Inflammatory macrophage treated with lipopolysaccharide for 1 hour (primary cell): ENCODE data around the gene ANKLE1.

Experiments used
- DNase-seq, 2 donors: peaks; one replicate each; pipeline ENCODE4 v3.0.0-alpha.2; 2020 to 2022

ANKLE1 gene

GRCh38 chr19:17281391-17282304 lies at the start of gene ANKLE1:
TSS of gene ANKLE1 (plus strand) at chr19:17281901. CDS start at chr19:17281921, 20 bp downstream.
- DNase-seq, result peak; percentile 88 to 92

GRCh38 chr19:17232258-17232657 lies 49.4 kb upstream of the ANKLE1 start:
- no peak for DNase-seq

- DNase-seq, result peak in 1 of 2 donors; percentile 56
Observed at GRCh38 chr19:17234911-17235299, 46.8 kb upstream of the ANKLE1 start.

- DNase-seq, result peak; percentile 37 to 41
Observed at GRCh38 chr19:17235300-17235970, 46.3 kb upstream of the ANKLE1 start.

GRCh38 chr19:17235971-17236777 lies 45.5 kb upstream of the ANKLE1 start:
- no peak for DNase-seq

- no peak for DNase-seq
Observed at GRCh38 chr19:17236811-17237543, 44.7 kb upstream of the ANKLE1 start.

- no peak for DNase-seq
Observed at GRCh38 chr19:17237747-17238706, 43.7 kb upstream of the ANKLE1 start.

- DNase-seq, result no peak
Observed at GRCh38 chr19:17240062-17240752, 41.5 kb upstream of the ANKLE1 start.

- no peak for DNase-seq
Observed at GRCh38 chr19:17240826-17241399, 40.8 kb upstream of the ANKLE1 start.

- no peak for DNase-seq
Observed at GRCh38 chr19:17242431-17243208, 39.1 kb upstream of the ANKLE1 start.

- no peak for DNase-seq
Observed at GRCh38 chr19:17243211-17243829, 38.4 kb upstream of the ANKLE1 start.

- DNase-seq, result no peak
Observed at GRCh38 chr19:17243830-17244617, 37.7 kb upstream of the ANKLE1 start.

- DNase-seq, result no peak
Observed at GRCh38 chr19:17244618-17245534, 36.8 kb upstream of the ANKLE1 start.

- no peak for DNase-seq
Observed at GRCh38 chr19:17245535-17245984, 36.1 kb upstream of the ANKLE1 start, which contains the start of gene NR2F6. TSS of gene NR2F6 (minus strand) at chr19:17245919. CDS start at chr19:17245220, 699 bp downstream.

GRCh38 chr19:17246681-17247425 lies 34.8 kb upstream of the ANKLE1 start:
- DNase-seq, result peak; percentile 50 to 64
